DND-41 (cell line): ENCODE results near the gene FAM135A.

Experiments used
- ATAC-seq: fragments of 200-7000 bp; cut with Tn5 transposase; 3 replicates; pipeline ENCODE4 v1.9.1; 2021; ENCODE audit warnings: low read depth; ENCODE audit not compliant: insufficient read depth
- DNase-seq: peaks from one replicate; pipeline ENCODE4 v3.0.0-alpha.2; 2020
- H2AFZ ChIP-seq: 2 replicates; pipeline ENCODE4 v1.6.0; 2012; ENCODE audit warnings: low read depth, low read length
- H3K27ac ChIP-seq: 2 replicates; pipeline ENCODE4 v1.5.1; 2012; ENCODE audit warnings: low read length, inconsistent platforms
- H3K27me3 ChIP-seq: fragments of 200-600 bp; sonication (generic); 2 replicates; pipeline ENCODE4 v1.6.0; 2012; ENCODE audit warnings: low read length, mild to moderate bottlenecking, inconsistent platforms; ENCODE audit not compliant: insufficient read depth, poor library complexity
- H3K36me3 ChIP-seq: 2 replicates; pipeline ENCODE4 v1.5.1; 2012; ENCODE audit warnings: low read length, inconsistent platforms; ENCODE audit not compliant: insufficient read depth
- H3K4me1 ChIP-seq: 2 replicates; pipeline ENCODE4 v1.5.1; 2012; ENCODE audit warnings: mild to moderate bottlenecking, low read length; ENCODE audit not compliant: insufficient read depth
- H3K4me2 ChIP-seq: 2 replicates; pipeline ENCODE4 v1.6.0; 2012; ENCODE audit warnings: mild to moderate bottlenecking, moderate library complexity, low read length, inconsistent platforms; ENCODE audit not compliant: insufficient read depth
- H3K4me3 ChIP-seq, 2 experiments: fragments of 200-600 bp in 1 of 2; shearing (Covaris generic) in 1 of 2; 2 replicates each; pipeline ENCODE4 v1.5.1; 2012 to 2016; ENCODE audit warnings: inconsistent platforms in 2 of 2, low read length in 2 of 2, mild to moderate bottlenecking in 2 of 2, low read depth in 1 of 2, moderate library complexity in 1 of 2
- H3K79me2 ChIP-seq: 2 replicates; pipeline ENCODE4 v1.6.0; 2012; ENCODE audit warnings: low read length, inconsistent platforms; ENCODE audit not compliant: insufficient read depth
- H3K9ac ChIP-seq: 2 replicates; pipeline ENCODE4 v1.6.0; 2012; ENCODE audit warnings: low read depth, mild to moderate bottlenecking, inconsistent platforms, low read length, moderate library complexity
- H3K9me3 ChIP-seq: 2 replicates; pipeline ENCODE4 v1.5.1; 2012; ENCODE audit warnings: low read length, moderate library complexity, mild to moderate bottlenecking, inconsistent platforms; ENCODE audit not compliant: insufficient read depth, severe bottlenecking
- H4K20me1 ChIP-seq: 2 replicates; pipeline ENCODE4 v1.6.0; 2012; ENCODE audit warnings: low read length; ENCODE audit not compliant: insufficient read depth
- CTCF ChIP-seq: IDR thresholded peaks from 2 replicates; pipeline ENCODE4 v1.5.1; 2012; ENCODE audit warnings: borderline replicate concordance, low read length, moderate library complexity, mild to moderate bottlenecking; ENCODE audit not compliant: poor library complexity, severe bottlenecking; ENCODE audit errors: extremely low read depth
- EZH2 ChIP-seq: IDR thresholded peaks from 3 replicates; pipeline ENCODE4 v1.6.1; 2012; ENCODE audit warnings: borderline replicate concordance, low read depth, mild to moderate bottlenecking, moderate library complexity, low read length, inconsistent platforms; ENCODE audit not compliant: severe bottlenecking

The FAM135A gene

DNA sequence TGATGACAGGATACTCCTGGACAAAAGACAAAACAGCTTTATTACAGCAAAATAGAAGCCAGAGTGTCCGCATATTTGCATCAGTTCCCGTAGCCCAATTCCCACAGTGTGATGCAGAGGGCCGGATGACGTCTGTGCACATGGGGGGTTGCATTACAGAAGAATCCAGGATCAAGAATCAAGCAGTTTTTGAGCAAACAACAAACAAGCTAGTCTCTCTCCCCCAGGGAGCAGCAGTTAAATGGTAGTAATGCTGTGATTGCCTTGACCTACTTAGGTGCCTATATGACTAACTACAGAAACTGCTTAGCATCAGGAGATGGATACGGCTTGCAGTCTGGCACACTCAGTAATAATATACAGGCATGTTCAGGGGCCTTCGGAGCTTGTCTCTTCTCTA lies 150.2 kb downstream of the FAM135A start:
- DNase-seq (no peak), ATAC-seq (no peak)
- Histone ChIP-seq H3K4me1 (peaks cover 17% of the 10 kb centered on the region), H3K4me2 (no peak overlapping the region), H3K4me3 (no peak overlapping the region), H2AFZ (no peak overlapping the region), H3K27ac (no peak overlapping the region), H3K9me3 (no peaks in the 10 kb centered on the region), H3K27me3 (no peaks in the 10 kb centered on the region), H4K20me1 (no peaks in the 10 kb centered on the region), H3K9ac (no peak overlapping the region), H3K36me3 (peaks cover 2% of the 10 kb centered on the region; the same call in 1 of the 2 replicates), H3K79me2 (peaks cover 15% of the 10 kb centered on the region)
- TF ChIP-seq EZH2, result no peak

GRCh38 chr6:70566751-70567382 lies 153.6 kb downstream of the FAM135A start, which contains the start of gene SDHAF4:
SDHAF4 (plus strand) TSS chr6:70566930; CDS start chr6:70566941, 11 bp downstream.
- TF ChIP-seq CTCF (no peak), EZH2 (no peak)
- H3K4me1 ChIP-seq, result peaks cover 17% of the 10 kb centered on the region
- peak within 1 kb of the TSS; percentile 99 for H2AFZ ChIP-seq
- H3K9ac ChIP-seq, result peak within 1 kb of the TSS; percentile 95
- ATAC-seq (peak; percentile 99), DNase-seq (peak; percentile 94)
- H3K9me3 ChIP-seq, result no peaks in the 10 kb centered on the region
- peaks cover 18% of the 10 kb centered on the region for H3K79me2 ChIP-seq
- H3K27me3 ChIP-seq, result no peaks in the 10 kb centered on the region
- H3K4me2 ChIP-seq, result peak within 1 kb of the TSS; percentile 89
- peak within 1 kb of the TSS; percentile 93 for H3K27ac ChIP-seq
- H4K20me1 ChIP-seq, result no peaks in the 10 kb centered on the region
- H3K4me3 ChIP-seq, result peak within 1 kb of the TSS; percentile 80 to 82
- H3K36me3 ChIP-seq, result peaks cover 4% of the 10 kb centered on the region; the same call in 1 of the 2 replicates

- no peak overlapping the region for H2AFZ ChIP-seq
- no peaks in the 10 kb centered on the region for H3K27me3 ChIP-seq
- no peak overlapping the region for H3K9ac ChIP-seq
- no peaks in the 10 kb centered on the region for H3K4me1 ChIP-seq
- no peaks in the 10 kb centered on the region; the same call in 1 of the 2 replicates for H3K36me3 ChIP-seq
- no peak overlapping the region for H3K4me3 ChIP-seq
- no peak overlapping the region for H3K4me2 ChIP-seq
- ATAC-seq, result no peak
- H3K27ac ChIP-seq, result no peak overlapping the region
- TF ChIP-seq EZH2 (no peak), CTCF (no peak)
- no peak for DNase-seq
- H4K20me1 ChIP-seq, result no peaks in the 10 kb centered on the region
- peaks cover 3% of the 10 kb centered on the region; the same call in 1 of the 2 replicates for H3K79me2 ChIP-seq
- no peaks in the 10 kb centered on the region for H3K9me3 ChIP-seq
These were observed 161.3 kb downstream of the FAM135A start for GRCh38 chr6:70574643-70575042.

DNA sequence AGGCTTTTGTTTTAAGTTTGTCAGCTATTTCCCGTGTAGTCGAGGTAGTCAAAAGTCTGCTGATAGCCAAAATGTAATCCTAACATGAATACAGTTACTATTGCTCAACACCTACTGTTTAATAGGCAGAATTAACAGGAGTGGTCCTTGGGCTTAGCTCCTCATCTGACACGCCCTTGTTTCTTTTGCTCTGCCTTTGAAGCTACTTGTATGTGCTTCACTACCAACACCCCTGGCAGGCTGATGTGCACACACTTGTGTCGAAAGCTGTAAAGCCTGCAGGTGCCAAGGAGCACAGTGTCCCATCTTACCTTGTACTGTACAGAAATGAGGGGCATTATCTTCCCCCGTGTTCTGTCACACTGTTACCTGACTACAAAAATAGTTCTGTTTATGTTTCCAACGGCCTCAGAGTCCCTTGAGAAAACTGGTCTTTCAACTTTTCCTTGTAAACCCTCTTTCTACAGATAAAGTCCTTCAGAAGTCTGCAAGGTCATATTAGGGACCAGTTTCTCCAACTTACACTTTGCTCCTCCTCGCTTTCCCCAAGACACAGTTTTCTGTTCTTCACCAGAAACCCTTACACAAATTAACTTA lies 162.7 kb downstream of the FAM135A start:
- H3K79me2 ChIP-seq, result no peaks in the 10 kb centered on the region; the same call in 1 of the 2 replicates
- TF ChIP-seq EZH2 (no peak), CTCF (no peak)
- peaks cover 6% of the 10 kb centered on the region; the same call in 1 of the 2 replicates for H3K36me3 ChIP-seq
- no peak overlapping the region for H3K9ac ChIP-seq
- H2AFZ ChIP-seq, result no peak overlapping the region
- no peak overlapping the region for H3K4me2 ChIP-seq
- H3K27me3 ChIP-seq, result no peaks in the 10 kb centered on the region
- no peaks in the 10 kb centered on the region for H3K4me1 ChIP-seq
- H3K27ac ChIP-seq, result no peak overlapping the region
- no peak overlapping the region for H3K4me3 ChIP-seq
- H4K20me1 ChIP-seq, result no peaks in the 10 kb centered on the region
- no peaks in the 10 kb centered on the region for H3K9me3 ChIP-seq
- DNase-seq, result no peak
- ATAC-seq, result no peak
